Keratinocyte (primary cell): ENCODE measurements around the gene TUBB4B. TPM values are rescaled to one million over a fixed set of nuclear protein-coding genes. Genes with fewer than 3 reads are reported as not detected.

ENCODE experiments used
- DNase-seq: peaks from one replicate; pipeline ENCODE4 v3.0.0-alpha.2; 2011; ENCODE audit warnings: low read depth, missing footprints, low spot score
- FAIRE-seq: peaks from 2 replicates; lab custom pipeline; 2011; peaks lifted over from hg19 to GRCh38; lab: Jason Lieb, UNC
- H2AFZ ChIP-seq: 2 replicates; pipeline ENCODE4 v1.6.0; 2012; ENCODE audit warnings: low read length, control low read depth, inconsistent platforms; ENCODE audit not compliant: control insufficient read depth
- H3K27ac ChIP-seq: 2 replicates; pipeline ENCODE4 v1.5.1; 2011; ENCODE audit warnings: low read length; ENCODE audit not compliant: control insufficient read depth, insufficient read depth
- H3K27me3 ChIP-seq: 3 replicates; pipeline ENCODE4 v1.6.0; 2011; ENCODE audit warnings: low read length; ENCODE audit not compliant: control insufficient read depth, insufficient read depth; ENCODE audit errors: extremely low read depth
- H3K36me3 ChIP-seq, 2 experiments: 2 replicates in 1 of 2; 3 replicates in 1 of 2; pipeline ENCODE4 v1.5.1; 2011; ENCODE audit warnings: low read length in 2 of 2, mild to moderate bottlenecking in 1 of 2; ENCODE audit not compliant: control insufficient read depth in 2 of 2, insufficient read depth in 2 of 2; ENCODE audit errors: extremely low read depth in 1 of 2
- H3K4me1 ChIP-seq: 3 replicates; pipeline ENCODE4 v1.5.1; 2011; ENCODE audit warnings: low read length; ENCODE audit not compliant: control insufficient read depth, insufficient read depth; ENCODE audit errors: extremely low read depth
- H3K4me2 ChIP-seq: 3 replicates; pipeline ENCODE4 v1.6.0; 2011; ENCODE audit warnings: low read depth, low read length; ENCODE audit not compliant: control insufficient read depth, insufficient read depth; ENCODE audit errors: extremely low read depth
- H3K4me3 ChIP-seq, 3 experiments: fragments of 200-600 bp in 1 of 3; sonication (generic) in 1 of 3; 2 replicates in 2 of 3; 3 replicates in 1 of 3; pipeline ENCODE4 v1.5.1; 2011 to 2016; ENCODE audit warnings: low read length in 3 of 3, mild to moderate bottlenecking in 3 of 3, control low read depth in 2 of 3, inconsistent platforms in 1 of 3, low read depth in 1 of 3, mixed read lengths in 1 of 3, mixed run types in 1 of 3, moderate library complexity in 1 of 3; ENCODE audit not compliant: control insufficient read depth in 2 of 3, insufficient read depth in 2 of 3; ENCODE audit errors: extremely low read depth in 1 of 3
- H3K79me2 ChIP-seq: 2 replicates; pipeline ENCODE4 v1.6.0; 2012; ENCODE audit warnings: low read length; ENCODE audit not compliant: control insufficient read depth, insufficient read depth
- H3K9ac ChIP-seq: 3 replicates; pipeline ENCODE4 v1.6.0; 2011; ENCODE audit warnings: low read length; ENCODE audit not compliant: control insufficient read depth, insufficient read depth; ENCODE audit errors: extremely low read depth
- H3K9me1 ChIP-seq: 3 replicates; pipeline ENCODE4 v1.6.0; 2011; ENCODE audit warnings: low read length; ENCODE audit not compliant: control insufficient read depth, insufficient read depth; ENCODE audit errors: extremely low read depth
- H3K9me3 ChIP-seq: 2 replicates; pipeline ENCODE4 v1.5.1; 2012; ENCODE audit warnings: low read depth, low read length; ENCODE audit not compliant: control insufficient read depth
- H4K20me1 ChIP-seq: 3 replicates; pipeline ENCODE4 v1.6.0; 2011; ENCODE audit warnings: low read length; ENCODE audit not compliant: control insufficient read depth, insufficient read depth; ENCODE audit errors: extremely low read depth
- CTCF ChIP-seq, 3 experiments: IDR thresholded peaks in 1 of 3; conservative IDR thresholded peaks in 1 of 3; optimal IDR thresholded peaks in 1 of 3; 2 replicates in 2 of 3; 3 replicates in 1 of 3; pipeline versions ENCODE3 to v1.5.1; 2011; ENCODE audit warnings: low read length in 3 of 3, mild to moderate bottlenecking in 3 of 3, moderate library complexity in 2 of 3, control low read depth in 1 of 3, inconsistent platforms in 1 of 3; ENCODE audit not compliant: insufficient read depth in 2 of 3; ENCODE audit errors: extremely low read depth in 1 of 3
- EZH2 ChIP-seq: IDR thresholded peaks from one replicate; pipeline ENCODE4 v1.6.1; 2012; ENCODE audit warnings: inconsistent platforms, mild to moderate bottlenecking, low read length, moderate library complexity
- dilution Hi-C: fragments of 300-500 bp; cut with MboI; formaldehyde crosslinking; loops from one replicate; pipeline ENCODE4 v1.7.0; 2020; ENCODE audit warnings: low sequenced_read_pairs; ENCODE audit not compliant: extremely low pct_ligation_motif_present
- polyA plus RNA-seq, 5 experiments: library from polyadenylated mRNA; depleted of rRNA in 3 of 5; stranded (reverse) in 3 of 5; stranded (forward) in 1 of 5; unstranded in 1 of 5; fragments of >200 nt; gene quantifications; 1 replicate in 1 of 5; 2 replicates in 3 of 5; 3 replicates in 1 of 5; pipeline versions ENCODE4 v1.2.1 to v1.2.3, GENCODE V29; 2011 to 2012; ENCODE audit warnings: missing spikeins in 2 of 5, low read depth in 1 of 5, low replicate concordance in 1 of 5

TUBB4B gene
- polyA plus RNA-seq, 1 donor (not counting 4 experiments of a cell fraction or from before 2014, with no cell fraction given) = 440 TPM

- peak overlapping the region; percentile 28 for H3K9ac ChIP-seq
- peak overlapping the region; percentile 74 for H3K4me2 ChIP-seq
- no peak for DNase-seq
- no peak overlapping the region for H3K27ac ChIP-seq
- peaks cover 7% of the 10 kb centered on the region for H4K20me1 ChIP-seq
- no peak overlapping the region for H2AFZ ChIP-seq
- FAIRE-seq = no peak
- H3K27me3 ChIP-seq = peaks cover 3% of the 10 kb centered on the region
- TF ChIP-seq EZH2 = no peak
- H3K36me3 ChIP-seq = peaks cover 9 to 13% of the 10 kb centered on the region in 2 experiments
- dilution Hi-C loops = no loop called here
- H3K79me2 ChIP-seq = peaks cover 12% of the 10 kb centered on the region
- peaks cover 33% of the 10 kb centered on the region for H3K4me1 ChIP-seq
- no peaks in the 10 kb centered on the region for H3K9me3 ChIP-seq
- peaks cover 3% of the 10 kb centered on the region for H3K9me1 ChIP-seq
- peak overlapping the region in 1 of 3 experiments; percentile 12 for H3K4me3 ChIP-seq
Observed at GRCh38 chr9:137194909-137195308, 46.2 kb upstream of the TUBB4B start.

- H2AFZ ChIP-seq = no peak overlapping the region
- H3K79me2 ChIP-seq = peaks cover 4% of the 10 kb centered on the region
- H3K36me3 ChIP-seq = peaks cover 7 to 8% of the 10 kb centered on the region in 2 experiments
- dilution Hi-C loops = no loop called here
- no peak for FAIRE-seq
- H3K9me1 ChIP-seq = peaks cover 3% of the 10 kb centered on the region
- H3K9me3 ChIP-seq = no peaks in the 10 kb centered on the region
- peak overlapping the region; percentile 74 for H3K4me2 ChIP-seq
- H3K4me1 ChIP-seq = peaks cover 31% of the 10 kb centered on the region
- peaks cover 7% of the 10 kb centered on the region for H4K20me1 ChIP-seq
- DNase-seq = no peak
- H3K27me3 ChIP-seq = peaks cover 3% of the 10 kb centered on the region
- H3K27ac ChIP-seq = no peak overlapping the region
- TF ChIP-seq CTCF (optimal IDR thresholded peaks at IDR 0.05 in 1 of 3, IDR thresholded peaks at IDR 0.05 in 1 of 3, conservative IDR thresholded peaks at IDR 0.05 in 1 of 3; ENCODE audit: extremely low read depth in 1 of 3, insufficient read depth in 2 of 3, low read length in 3 of 3) (no peak), EZH2 (no peak)
- H3K9ac ChIP-seq = no peak overlapping the region
- H3K4me3 ChIP-seq = no peak overlapping the region
Observed at GRCh38 chr9:137195525-137196220, 45.4 kb upstream of the TUBB4B start.
